HuH-7.5 (cell line): ENCODE data around the gene SLC25A1.
"Not testable (repeated sequence)": the region's sequence is repeated elsewhere in the genome, so short reads cannot be mapped to it uniquely, and the experiment has no call there.

Experiments used
- DNase-seq: peaks from one replicate; pipeline ENCODE4 v3.0.0; 2011; ENCODE audit warnings: low spot score

Gene SLC25A1

GRCh38 chr22:19166421-19166820 is 12.1 kb downstream of the SLC25A1 start:
- DNase-seq = no peak

- no peak for DNase-seq
Observed at GRCh38 chr22:19164425-19164824, 14.1 kb downstream of the SLC25A1 start.

GRCh38 chr22:19158649-19159048 is 19.9 kb downstream of the SLC25A1 start:
- DNase-seq = not testable (repeated sequence)

- DNase-seq = not testable (repeated sequence)
Observed at GRCh38 chr22:19156109-19156508, 22.4 kb downstream of the SLC25A1 start.

- no peak for DNase-seq
Observed at GRCh38 chr22:19152942-19153883, 25.3 kb downstream of the SLC25A1 start.

GRCh38 chr22:19151329-19152191 is 27.0 kb downstream of the SLC25A1 start:
- no peak for DNase-seq

- DNase-seq = no peak
Observed at GRCh38 chr22:19150482-19151328, 27.8 kb downstream of the SLC25A1 start.

- no peak for DNase-seq
Observed at GRCh38 chr22:19149991-19150390, 28.5 kb downstream of the SLC25A1 start, which contains the start of gene GSC2. TSS of gene GSC2 (minus strand) at chr22:19150292. CDS start at chr22:19150283, 9 bp downstream.

- DNase-seq = no peak
Observed at GRCh38 chr22:19149047-19149883, 29.3 kb downstream of the SLC25A1 start.

GRCh38 chr22:19148417-19149046 is 30.0 kb downstream of the SLC25A1 start:
- DNase-seq = no peak

GRCh38 chr22:19147195-19147780 is 31.2 kb downstream of the SLC25A1 start:
- DNase-seq = no peak

GRCh38 chr22:19146215-19146968 is 32.1 kb downstream of the SLC25A1 start:
- DNase-seq = no peak

GRCh38 chr22:19143967-19144400 is 34.6 kb downstream of the SLC25A1 start:
- peak; percentile 46 for DNase-seq

- DNase-seq = no peak
Observed at GRCh38 chr22:19143212-19143611, 35.3 kb downstream of the SLC25A1 start.

- no peak for DNase-seq
Observed at GRCh38 chr22:19142394-19142793, 36.1 kb downstream of the SLC25A1 start.

- no peak for DNase-seq
Observed at GRCh38 chr22:19139974-19140373, 38.6 kb downstream of the SLC25A1 start.

GRCh38 chr22:19139001-19139356 is 39.6 kb downstream of the SLC25A1 start:
- DNase-seq = no peak

GRCh38 chr22:19138217-19139000 is 40.1 kb downstream of the SLC25A1 start:
- DNase-seq = no peak
